LHCN-M2 (cell line): ENCODE measurements around the gene CCL3. TPM values are rescaled to one million over a fixed set of nuclear protein-coding genes. Genes with fewer than 3 reads are reported as not detected.
"Not testable (repeated sequence)": the region's sequence is repeated elsewhere in the genome, so short reads cannot be mapped to it uniquely, and the experiment has no call there.

Experiments
- DNase-seq: peaks from one replicate; pipeline ENCODE4 v3.0.0-alpha.2; 2012; ENCODE audit warnings: low read depth
- polyA plus RNA-seq: library from polyadenylated mRNA; unstranded; fragments of >200 nt; gene quantifications from one replicate; pipeline ENCODE4 v1.2.1, GENCODE V29; 2012; ENCODE audit warnings: missing spikeins
- total RNA-seq: library from RNA; depleted of rRNA; stranded (reverse); fragments of >200 nt; gene quantifications from 2 replicates; pipeline ENCODE4 v1.2.3, GENCODE V29; 2014; rRNA removed

The CCL3 gene
- not detected in 2 replicates for total RNA-seq
- 0.36 TPM for polyA plus RNA-seq

DNA sequence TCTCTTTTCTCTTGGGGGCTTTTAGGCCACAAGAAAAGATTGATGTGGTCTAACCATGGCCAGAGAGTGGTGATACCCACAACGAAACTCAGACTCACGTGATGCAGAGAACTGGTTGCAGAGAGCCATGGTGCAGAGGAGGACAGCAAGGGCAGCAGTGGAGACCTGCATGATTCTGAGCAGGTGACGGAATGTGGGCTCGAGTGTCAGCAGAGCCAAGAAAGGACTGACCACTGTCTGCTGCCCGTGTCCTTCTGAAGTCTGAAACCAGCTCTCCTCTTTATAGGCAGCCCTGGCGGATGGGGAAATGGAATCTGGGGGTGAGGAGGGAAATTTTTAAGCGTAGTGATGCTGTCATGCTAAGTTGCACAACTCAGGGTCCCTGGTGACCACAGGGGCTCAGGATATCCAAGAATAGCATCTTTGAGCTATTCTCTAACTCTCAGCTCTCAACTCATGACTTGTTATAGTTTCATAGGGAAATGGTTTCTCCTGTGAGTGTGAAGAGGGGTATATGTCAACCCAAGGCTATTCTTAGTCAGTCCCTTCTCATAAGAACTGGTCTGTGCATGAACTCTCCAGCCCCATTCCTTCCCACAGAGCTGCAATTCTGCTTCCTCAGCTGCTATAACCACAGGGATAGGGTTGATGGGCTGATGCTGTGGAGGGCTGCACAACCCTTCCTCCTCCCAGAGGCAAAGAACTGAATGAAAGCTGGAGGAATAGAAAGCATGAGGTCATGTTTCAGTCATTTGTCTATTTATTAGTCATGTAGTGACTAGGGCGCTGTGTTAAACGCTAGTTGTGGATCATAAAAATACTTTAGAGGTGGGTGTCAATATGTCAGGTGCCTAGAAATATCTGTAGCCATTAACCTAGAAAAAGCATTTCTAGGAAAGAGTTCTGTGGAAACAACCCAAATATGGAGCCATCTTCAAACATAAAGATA lies at the start of gene CCL3:
Gene CCL3, minus strand, starts transcription at position 256 of the 949 bp plus-strand sequence. Its CDS starts 85 bp downstream, at position 171.
- peak; percentile 19 for DNase-seq

DNA sequence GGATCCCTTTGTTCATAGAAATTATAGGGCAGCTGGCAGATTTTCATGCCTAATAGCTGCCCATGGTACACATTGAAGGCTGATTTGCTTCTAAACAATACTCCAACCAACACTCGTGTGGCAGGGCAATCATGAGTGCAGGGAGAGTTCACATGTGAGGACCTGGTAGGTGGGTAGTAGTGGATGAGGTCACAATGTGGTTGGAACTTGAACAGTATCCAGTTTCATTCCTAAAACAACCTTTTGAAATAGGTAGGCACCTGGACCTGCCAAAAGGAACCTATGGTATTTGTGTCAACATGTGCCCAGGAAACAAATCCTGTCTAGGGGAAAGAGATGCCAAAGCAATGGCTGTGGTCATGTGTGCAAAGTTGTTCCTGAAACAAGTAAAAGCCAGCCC lies 46.5 kb upstream of the CCL3 start:
- DNase-seq, result no peak

DNA sequence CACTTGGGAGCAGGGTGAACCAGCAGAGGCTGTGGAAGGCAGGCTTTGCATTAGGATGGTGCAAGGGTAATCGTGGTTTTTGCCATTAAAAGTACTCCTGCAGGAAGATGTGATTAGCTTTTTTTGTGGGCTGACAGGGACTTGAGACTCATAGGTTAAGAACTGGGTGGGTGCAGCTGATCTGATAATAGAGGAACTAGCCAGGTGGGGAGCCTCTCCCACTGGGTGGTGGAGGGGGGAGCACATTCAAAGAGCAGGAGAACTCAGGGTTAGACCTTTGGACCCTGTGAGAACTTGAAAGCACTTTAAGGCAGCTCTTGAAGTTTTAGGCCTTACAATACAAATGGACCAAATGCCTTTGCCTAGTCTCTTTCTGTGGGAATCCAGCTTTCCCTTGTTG lies 46.1 kb upstream of the CCL3 start:
- DNase-seq, result no peak

DNA sequence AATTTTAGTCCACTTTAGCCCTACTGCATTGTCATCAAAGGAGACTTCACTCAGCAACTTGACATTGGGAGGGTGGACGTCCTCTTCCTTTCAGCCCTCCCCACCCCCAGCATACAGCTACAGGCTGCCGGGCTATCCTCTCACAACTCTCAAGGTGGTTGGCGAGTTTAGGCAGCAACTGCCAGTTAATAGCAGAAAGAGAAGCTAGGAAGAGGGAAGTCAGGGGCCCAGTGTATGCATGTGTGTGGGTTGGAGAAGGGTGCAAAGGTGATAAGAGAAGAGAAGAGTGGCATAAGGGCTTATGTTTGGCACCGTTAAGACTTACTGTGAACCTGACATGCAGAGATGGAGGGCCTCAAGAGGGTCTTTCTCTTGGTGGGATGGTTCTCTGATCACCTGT lies 45.5 kb upstream of the CCL3 start:
- DNase-seq, result no peak

DNA sequence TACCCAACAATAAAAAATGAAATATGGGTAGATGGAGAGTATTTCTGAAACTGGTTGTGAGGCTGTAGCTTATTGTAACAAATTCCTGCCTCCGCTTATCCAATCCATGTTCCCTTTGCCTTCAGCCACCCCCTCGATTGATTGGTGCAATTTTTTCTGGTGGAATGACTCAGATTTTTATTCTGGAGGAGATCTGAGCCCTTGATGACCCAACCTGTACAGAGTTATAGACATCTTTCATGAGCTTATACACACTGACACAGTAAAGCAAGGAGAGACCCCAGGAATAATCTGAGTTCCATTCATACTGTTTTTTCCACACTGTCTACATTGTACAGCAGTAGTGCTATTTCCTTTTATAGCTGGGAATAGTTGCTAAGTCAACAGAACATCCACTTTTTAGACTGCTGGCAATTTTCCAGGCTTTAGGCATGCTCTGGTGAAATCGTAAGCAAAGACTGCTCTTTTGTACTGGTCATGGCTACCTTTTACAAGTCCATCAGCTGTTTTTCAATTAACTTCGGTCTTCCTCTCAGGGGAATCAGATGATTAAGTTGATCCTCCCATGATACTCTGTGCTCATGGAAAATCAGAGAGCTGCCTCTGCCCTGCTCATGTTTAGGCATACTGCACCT lies 43.8 kb upstream of the CCL3 start:
- DNase-seq, result no peak

DNA sequence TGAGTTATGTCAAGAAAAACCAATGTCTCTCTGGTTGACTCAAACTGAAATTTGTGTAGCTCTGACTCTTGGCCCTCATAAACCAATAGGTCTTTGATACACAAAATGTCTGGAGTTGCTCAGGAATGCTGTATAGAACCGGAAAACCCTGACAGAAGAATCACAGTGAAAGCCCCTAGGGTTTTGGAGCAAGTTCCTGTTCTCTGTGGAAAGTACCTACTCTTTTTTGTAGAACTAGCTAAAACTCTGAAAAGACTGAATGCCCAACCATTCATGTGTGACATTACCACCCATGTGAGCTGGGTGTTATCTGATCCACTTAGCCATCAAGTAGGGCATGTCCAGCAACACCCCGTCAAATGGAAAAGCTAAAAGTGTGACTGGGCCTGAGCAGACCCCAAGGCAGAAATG lies 42.5 kb upstream of the CCL3 start:
- no peak for DNase-seq

DNA sequence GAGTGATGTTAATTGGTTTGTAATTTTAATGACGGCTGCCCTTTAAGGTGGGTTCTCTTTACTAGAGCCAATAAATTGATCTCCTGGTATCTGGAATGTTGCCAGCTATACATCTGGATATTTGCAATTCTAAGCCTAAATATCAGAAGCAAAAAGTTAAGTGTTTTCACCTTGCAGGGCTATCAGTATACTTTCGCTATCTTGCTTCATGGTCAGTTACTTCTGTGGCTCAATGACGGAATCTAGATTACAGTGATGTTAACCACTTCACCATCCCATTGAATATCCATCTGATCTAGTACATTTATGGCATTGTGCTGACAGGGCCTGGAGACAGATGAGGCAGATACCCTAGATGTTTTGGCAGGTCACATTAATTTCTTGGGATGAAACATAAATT lies 42.0 kb upstream of the CCL3 start:
- DNase-seq, result no peak

DNA sequence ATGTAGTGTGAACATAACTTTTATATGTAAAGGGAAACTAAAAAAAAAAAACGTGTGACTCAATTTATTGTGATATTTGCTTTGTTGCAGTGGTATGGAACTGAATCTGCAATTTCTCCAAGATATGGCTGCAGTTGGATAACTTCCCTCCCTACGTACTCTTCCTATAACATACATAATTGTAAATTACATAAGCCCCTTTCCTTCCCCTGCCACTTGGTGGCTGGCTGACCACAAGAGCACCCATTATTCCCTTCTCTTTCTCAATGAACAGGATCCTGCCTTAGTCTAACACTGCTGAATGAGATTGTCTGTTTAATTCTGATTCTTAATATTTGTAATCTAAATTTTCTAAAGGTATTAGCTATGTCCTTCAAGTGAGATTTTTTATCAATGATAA lies 41.5 kb upstream of the CCL3 start:
- DNase-seq, result no peak

DNA sequence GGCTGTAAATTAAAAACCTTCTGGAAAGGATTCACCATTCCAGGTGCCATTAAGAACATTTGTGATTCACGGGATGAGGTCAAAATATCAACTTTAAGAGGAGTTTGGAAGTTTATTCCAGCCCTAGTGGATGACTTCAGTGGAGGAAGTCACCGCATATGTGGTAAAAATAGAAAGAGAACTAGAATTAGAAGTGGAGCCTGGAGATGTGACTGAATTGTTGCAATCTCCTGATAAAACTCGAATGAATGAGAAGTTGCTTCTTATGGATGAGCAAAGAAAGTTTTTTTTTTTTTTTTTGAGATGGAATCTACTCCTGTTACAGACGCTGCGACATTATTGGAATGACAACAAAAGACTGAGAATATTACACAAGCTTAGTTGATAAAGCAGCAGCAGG lies 40.4 kb upstream of the CCL3 start:
- no peak for DNase-seq

DNA sequence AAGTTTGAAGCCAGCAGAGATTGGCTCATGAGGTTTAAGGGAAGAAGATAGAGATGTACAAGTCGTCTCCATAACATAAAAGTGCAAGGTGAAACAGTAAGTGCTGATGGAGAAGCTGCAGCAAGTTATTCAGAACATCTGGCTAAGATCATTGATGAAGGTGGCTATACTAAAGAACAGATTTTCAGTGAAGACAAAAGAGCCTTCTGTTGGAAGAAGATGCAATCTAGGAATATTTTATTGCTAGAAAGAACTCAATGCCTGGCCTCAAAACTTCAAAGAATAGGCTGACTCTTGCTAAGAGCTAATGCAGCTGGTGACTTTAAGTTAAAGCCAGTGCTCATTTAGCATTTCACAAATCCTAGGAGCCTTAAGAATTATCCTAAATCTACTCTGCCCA lies 39.7 kb upstream of the CCL3 start:
- no peak for DNase-seq

DNA sequence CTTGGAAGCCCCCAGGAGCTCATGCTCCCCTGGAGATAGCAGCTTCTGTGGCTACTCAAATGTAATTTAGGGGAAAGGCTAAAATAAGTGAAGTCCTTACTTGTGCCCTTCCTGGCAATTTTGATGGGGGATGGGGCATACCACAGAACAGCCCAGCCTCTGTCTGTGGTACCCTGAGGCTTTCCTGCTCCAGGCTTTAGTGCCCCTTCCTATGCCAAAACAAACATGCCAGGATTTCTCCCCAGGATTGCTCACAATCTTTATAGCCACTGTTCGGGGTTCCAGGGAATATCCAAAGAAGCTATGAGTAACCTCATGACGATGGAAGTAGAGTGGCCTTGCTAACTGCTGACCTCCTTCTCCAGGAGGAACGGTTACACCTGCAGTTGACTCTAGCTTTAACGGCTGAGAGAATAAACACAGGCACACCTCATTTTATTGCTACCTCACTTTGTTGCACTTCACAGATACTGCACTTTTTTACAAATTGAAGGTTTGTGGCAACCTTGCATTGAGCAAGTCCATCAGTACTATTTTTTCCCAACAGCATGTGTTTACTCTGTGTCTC lies 38.6 kb upstream of the CCL3 start:
- DNase-seq, result no peak

DNA sequence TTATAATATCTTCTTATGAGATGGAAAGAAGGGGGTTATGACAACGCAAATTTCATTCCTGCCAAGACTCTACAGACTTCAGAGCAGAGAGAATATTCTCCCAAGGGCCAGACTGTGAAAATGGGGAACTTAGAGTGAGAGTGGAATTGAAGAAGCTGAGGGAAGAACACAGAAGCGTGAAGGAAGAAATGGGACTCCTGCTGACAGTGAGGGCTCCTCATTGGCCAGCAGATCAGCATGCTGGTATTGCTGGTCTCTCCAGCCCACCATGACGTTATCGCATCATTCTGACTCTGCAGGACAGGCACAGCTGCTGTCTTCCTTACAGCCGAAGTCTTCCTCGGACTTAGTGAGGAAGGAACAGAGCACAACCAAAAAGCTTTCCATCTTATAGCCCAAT lies 38.0 kb upstream of the CCL3 start:
- no peak for DNase-seq

DNA sequence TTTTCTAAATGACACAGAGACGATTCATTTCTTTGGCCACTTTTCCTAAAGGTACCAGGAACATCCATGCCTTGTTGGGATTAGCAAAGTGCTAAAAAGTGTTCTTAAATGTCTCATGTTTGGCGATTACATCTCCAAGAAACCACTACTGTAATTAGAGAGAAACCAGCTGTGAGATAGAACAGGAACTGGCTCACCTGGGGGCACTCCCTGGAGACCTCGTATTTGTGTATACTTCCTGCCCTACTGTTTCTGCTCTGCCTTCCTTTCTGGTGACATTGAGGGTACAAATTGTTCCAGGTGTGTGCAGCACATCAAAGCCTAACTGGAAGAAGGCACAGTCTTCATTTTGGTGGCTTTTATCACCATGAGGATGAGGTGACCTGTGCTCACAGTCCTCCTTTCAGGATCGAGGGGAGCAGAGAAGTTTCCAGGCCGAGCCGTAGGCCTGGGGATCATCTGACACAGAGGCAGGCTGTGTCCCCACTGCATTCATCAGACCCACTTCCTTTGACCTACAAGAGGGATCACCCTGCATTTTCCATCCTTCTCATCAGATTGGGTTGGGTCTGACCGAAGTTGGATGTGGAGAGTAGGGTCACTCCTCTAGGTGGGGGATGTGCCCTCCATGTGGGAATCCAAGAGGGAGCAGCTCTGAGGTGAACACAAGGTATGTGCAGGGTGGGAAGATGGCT lies 37.4 kb upstream of the CCL3 start:
- DNase-seq, result no peak

DNA sequence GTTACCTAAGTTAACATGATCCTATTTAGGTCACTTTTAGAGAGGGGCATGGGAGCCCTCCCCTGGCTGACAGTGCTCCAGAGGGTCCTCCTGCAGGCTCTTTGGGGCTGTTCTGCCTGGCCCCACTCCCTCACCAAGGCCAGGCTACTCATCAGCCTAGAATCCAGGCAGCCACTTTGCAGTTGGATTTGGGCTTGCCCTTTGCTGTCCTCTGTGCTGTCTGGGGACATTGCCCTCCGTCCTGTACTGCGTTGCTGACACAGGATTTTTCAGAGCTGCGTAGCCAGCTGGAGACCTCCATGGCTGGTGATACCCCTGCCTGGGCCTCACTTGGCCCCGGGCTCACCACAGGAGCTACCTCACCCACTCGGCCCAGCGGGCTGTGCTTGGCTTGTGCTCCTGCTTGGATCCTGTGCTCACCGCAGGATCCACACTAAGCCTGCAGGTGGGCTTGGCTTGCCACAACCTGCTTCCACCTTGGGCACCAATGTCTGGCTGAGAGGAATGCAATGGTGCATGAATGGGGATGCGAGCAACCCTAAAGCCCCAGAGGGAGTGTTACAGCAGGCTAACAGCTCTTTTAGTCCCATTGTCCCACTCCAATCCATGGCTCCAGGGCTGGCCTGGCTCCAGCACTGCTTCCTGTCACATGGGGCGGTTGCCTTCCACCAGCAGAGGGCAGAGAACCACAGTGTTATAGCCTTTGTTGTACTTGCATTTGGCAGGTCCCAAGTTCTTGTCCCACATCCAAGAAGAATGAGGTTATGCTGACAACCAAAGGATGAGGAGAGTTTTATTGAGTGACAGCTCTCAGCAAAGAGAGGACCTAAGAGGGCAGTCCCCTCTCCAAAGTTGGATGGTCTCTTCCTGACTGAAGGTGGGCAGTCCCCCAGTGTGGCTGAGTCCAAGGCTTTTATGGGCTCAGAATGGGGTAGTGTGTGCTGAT lies 35.2 kb upstream of the CCL3 start:
- DNase-seq, result no peak

DNA sequence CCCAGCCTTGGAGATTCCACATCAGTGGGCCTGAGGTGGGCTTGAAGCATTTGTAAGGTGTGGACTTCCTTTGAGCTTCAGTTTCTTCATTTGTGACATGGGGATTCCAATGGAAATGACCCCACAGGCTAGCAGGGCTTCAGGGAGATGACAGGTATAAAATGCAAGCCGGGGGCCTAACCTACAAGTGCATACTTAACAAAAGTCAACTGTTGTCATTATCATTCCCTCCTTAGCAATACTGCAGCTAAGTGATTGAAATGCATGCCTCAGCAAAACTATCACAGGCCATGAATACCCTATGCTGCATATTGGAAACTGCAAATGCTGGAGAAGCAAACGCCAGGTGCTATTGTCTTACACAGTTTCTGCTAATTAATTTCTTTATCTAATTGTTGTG lies 33.5 kb upstream of the CCL3 start:
- DNase-seq, result no peak

DNA sequence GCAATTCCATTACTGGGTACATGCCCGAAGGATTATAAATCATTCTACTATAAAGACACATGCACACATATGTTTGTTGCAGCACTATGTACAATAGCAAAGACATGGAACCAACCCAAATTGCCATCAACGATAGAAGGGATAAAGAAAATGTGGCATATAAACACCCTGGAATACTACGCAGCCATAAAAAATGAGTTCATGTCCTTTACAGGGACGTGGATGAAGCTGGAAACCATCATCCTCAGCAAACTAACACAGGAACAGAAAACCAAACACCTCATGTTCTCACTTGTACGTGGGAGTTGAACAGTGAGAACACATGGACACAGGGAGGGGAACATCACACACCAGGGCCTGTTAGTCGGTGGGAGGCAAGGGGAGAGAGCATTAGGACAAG lies 31.2 kb upstream of the CCL3 start:
- DNase-seq, result not testable (repeated sequence)

DNA sequence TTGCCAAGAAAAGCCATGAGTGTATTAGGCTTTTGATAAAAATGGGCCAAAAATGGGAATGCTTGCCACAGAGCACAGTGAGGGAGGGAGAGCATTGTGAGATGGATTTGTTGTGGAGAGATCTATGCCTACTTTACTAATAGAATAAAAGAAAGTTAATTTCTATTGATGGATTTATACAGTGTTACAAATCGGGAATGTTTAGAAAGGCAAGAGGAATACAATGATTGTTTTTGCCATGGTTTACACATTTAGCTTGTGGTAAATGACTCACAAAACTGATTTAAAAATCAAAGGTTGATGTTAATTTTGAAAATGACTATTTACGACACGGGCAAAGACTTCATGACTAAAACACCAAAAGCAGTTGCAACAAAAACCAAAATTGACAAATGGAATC lies 30.3 kb upstream of the CCL3 start:
- DNase-seq, result no peak

DNA sequence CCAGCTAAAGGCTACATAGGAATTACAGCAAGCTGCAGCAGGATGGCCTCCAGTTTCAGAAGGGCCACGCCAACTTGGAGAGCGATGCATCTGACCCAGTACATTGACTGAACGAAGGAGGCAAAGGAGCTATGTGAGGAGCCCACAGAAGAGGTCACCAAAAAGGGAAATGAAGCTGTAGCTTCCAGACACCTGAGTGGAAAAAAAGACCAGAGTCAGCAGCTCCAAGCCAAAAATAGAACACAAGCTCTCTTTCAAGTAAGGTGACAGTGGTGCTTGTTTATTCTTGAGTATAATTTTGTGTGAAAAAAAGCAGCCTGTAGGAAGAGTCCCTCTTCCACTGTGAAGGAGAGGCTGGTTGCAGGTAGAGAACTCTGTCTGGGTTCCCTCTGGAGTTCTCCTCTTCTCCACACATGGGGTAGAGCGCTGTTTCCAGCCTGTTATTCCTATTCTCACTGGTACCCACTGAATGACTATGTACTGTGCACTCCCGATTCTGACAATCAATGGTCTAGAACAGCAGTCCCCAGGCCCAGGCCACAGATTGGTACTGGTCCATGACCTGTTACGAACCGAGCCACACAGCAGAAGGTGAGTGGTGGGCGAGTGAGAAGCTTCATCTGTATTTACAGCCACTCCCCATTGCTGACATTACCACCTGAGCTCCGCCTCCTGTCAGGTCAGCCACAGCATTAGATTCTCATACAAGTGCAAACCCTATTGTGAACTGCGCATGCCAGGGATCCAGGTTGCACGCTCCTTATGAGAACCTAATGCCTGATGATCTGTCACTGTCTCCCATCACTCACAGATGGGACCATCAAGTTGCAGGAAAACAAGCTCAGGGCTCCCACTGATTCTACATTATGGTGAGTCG lies 28.8 kb upstream of the CCL3 start:
- no peak for DNase-seq

DNA sequence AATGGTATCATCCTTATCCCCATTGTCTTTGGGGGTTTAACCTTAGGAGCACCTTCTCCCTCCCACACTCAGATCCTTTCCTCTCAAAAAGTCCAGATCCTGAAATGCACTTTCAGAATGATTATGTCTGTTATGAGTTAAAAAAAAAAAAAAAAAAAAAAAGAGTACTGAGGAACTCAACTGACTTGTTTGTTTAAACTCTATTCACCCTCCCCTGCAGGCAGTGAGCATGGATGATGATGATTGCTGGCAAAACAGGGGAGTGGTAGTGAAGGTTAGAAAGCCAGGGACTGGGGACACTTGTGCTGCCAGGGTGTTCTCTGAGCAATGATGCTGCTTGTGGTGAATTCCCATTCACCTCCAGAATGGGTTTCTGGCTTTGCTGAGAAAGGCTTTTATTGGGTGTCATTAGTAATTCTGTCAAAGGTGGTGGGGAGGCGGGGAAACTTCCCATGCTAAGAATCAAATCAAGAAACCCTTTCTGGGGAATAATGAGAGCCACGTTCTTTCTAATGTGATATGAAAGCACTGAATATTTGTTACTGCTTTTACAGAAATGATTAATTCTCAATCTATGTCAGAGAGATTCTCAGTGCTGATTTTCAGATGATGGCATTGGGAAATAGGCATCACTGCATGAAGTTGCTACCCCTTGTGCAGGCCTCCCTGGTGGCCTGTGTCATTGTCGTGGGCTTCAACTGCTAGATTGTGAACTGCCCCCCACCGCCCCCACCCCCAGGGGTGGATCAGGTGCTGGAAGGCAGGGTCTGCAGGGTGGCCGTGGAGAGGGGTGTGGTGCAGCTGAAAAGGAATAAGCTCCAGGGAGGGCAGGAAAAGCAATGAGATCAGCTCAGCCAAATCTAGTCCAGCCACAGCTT lies 27.8 kb upstream of the CCL3 start:
- no peak for DNase-seq
